Ovary (tissue), 9 donors: Measurements from ENCODE around the gene FILIP1L. TPM values are rescaled to one million over a fixed set of nuclear protein-coding genes. Genes with fewer than 3 reads are reported as not detected.

Experiments used
- DNase-seq, 5 donors: peaks; one replicate each; pipeline ENCODE4 v3.0.0-alpha.2; 2019 to 2020
- H3K27ac ChIP-seq, 2 donors: fragments of 200-600 bp; one replicate each; pipeline versions ENCODE4 v1.5.1 to v1.8.0; 2019 to 2022
- H3K27me3 ChIP-seq: fragments of 200-600 bp; one replicate; pipeline ENCODE4 v1.8.0; 2022
- H3K36me3 ChIP-seq: fragments of 200-600 bp; sonication (generic); one replicate; pipeline ENCODE4 v1.5.1; 2019
- H3K4me1 ChIP-seq: one replicate; pipeline ENCODE4 v1.8.1; 2013; ENCODE audit warnings: mild to moderate bottlenecking, moderate library complexity; ENCODE audit not compliant: insufficient read depth
- H3K4me3 ChIP-seq: fragments of 200-600 bp; sonication (generic); one replicate; pipeline ENCODE4 v1.5.1; 2017
- H3K9me3 ChIP-seq, 2 donors: fragments of 200-600 bp in 1 of 2; sonication (generic) in 1 of 2; one replicate each; pipeline versions ENCODE4 v1.5.1 to v1.8.1; 2013 to 2019; ENCODE audit warnings: mild to moderate bottlenecking in 1 of 2, moderate library complexity in 1 of 2
- CTCF ChIP-seq, 3 donors: fragments of 450-650 bp in 2 of 3; fragments of 200-600 bp in 1 of 3; IDR thresholded peaks; one replicate each; pipeline versions ENCODE4 v1.5.1 to v1.8.0; 2016 to 2022; ENCODE audit warnings: antibody characterized with exemption in 3 of 3, mild to moderate bottlenecking in 1 of 3
- EP300 ChIP-seq: sonication (generic); formaldehyde crosslinking; IDR thresholded peaks from one replicate; pipeline ENCODE4 v1.6.1; 2017; ENCODE audit warnings: antibody characterized with exemption
- POLR2A ChIP-seq: fragments of 450-650 bp; IDR thresholded peaks from one replicate; pipeline ENCODE4 v1.6.1; 2017; ENCODE audit warnings: antibody characterized with exemption, mild to moderate bottlenecking, moderate library complexity
- WGBS, 3 donors: extraction: QIAGEN DNeasy Blood & Tissue Kit in 1 of 3; methylation state at CpG; one replicate each; pipeline versions ENCODE4 v1.1.5 to v1.1.7; 2013 to 2017; 5-methylcytosine and 5-hydroxymethylcytosine counted together
- intact Hi-C, 4 donors: fragments of 100-400 bp; cut with DNase I; formaldehyde crosslinking; loops; one replicate each; pipeline versions ENCODE4 v1.11.0 to v1.15.1; 2022 to 2023
- polyA plus RNA-seq, 2 donors: library from polyadenylated mRNA; stranded (reverse); fragments of 200-250 nt in 1 of 2; fragments of 350-450 nt in 1 of 2; fragmentation: Illumina TruSeq in 1 of 2; extraction: RNeasy Lipid Tissue Mini Kit (QIAGEN cat#74804) in 1 of 2; gene quantifications; one replicate each; pipeline ENCODE4 v1.2.3, GENCODE V29; 2013 to 2014
- total RNA-seq, 7 donors: library from RNA; depleted of rRNA in 2 of 7; stranded (reverse); fragments of >200 nt in 2 of 7; fragmentation: NEBNext Ultra II Directional in 3 of 7; extraction: Animal tissue kit (Norgen Biotek cat#: 25700) in 3 of 7; gene quantifications; one replicate each; pipeline versions ENCODE4 v1.1.0 to v1.2.4, GENCODE V29; 2016 to 2023
- donor health status: DM: no; HTN: no; CAD: no; lungs with moderate emphysema.
- donor health status: DM: no; HTN: no; CAD: no.
- donor health status: Bipolar disorder and iron deficiency.
- donor health status: DM: yes; HTN: yes; CAD: no.
- donor health status: DM: no; HTN: no; CAD: no.
- donor health status: DM: yes; HTN: yes; CAD: no.

The FILIP1L gene
- total and polyA plus RNA-seq, 9 donors = 23.7 to 174 (median 110) TPM

GRCh38 chr3:99974989-99975388 lies 139.3 kb downstream of the FILIP1L start:
- Histone ChIP-seq H3K27ac (no peak overlapping the region), H3K9me3 (no peaks in the 10 kb centered on the region), H3K4me3 (no peak overlapping the region), H3K27me3 (no peaks in the 10 kb centered on the region), H3K36me3 (no peaks in the 10 kb centered on the region), H3K4me1 (no peaks in the 10 kb centered on the region)
- TF ChIP-seq EP300 (no peak), CTCF (IDR thresholded peaks at IDR 0.05) (no peak), POLR2A (no peak)
- WGBS, 3 donors = 92 to 96% (median 96%) methylated on average over 2 of the region's 2 CpGs
- DNase-seq = no peak
- intact Hi-C loops = loop anchor here in 1 of 4 donors (10.0 kb wide), 1 partner anchor 1570 kb away; no protein-coding TSS in a partner anchor

DNA sequence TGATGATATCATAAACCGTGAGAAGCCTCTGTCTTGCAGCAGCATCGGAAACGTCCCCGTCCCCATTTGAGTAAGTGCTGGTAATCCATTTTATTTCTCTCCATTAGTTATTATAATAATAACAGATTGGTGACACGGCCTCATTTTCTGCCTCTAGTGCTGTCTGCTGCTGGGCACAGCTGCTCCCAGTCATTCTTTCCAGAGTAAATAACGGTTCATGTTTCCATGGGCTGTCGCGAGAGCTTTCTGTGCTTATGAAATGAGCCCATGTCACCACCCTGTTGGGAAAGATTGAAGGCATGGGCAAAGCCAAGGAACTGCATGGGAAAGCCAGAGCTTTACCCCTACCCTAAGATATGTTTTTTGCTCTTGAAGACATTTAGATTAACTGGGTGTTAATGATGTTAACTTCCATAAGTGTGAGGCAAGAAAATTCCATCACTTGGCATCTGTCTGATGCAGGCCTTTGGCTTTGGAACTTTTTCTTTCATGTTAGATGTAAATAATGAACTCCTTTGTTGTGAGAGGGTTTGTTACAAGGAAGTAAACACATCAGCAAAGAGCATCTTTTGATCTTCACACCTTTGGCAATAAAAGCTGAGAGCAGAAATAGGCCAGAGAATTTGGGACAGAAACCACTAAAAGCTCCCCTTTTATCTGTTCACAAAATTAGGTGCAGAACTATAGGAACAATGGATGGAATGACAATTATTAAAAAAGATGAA lies 141.8 kb downstream of the FILIP1L start:
- no peak overlapping the region for H3K27ac ChIP-seq
- no peaks in the 10 kb centered on the region for H3K36me3 ChIP-seq
- no peaks in the 10 kb centered on the region for H3K9me3 ChIP-seq
- TF ChIP-seq EP300 (no peak), POLR2A (no peak), CTCF (IDR thresholded peaks at IDR 0.05) (no peak)
- 85 to 90% (median 89%) methylated on average over 8 of the region's 8 CpGs for WGBS, 3 donors
- intact Hi-C loops = loop anchor here in 1 of 4 donors (10.0 kb wide), 1 partner anchor 1572 kb away; no protein-coding TSS in a partner anchor
- no peak for DNase-seq
- no peak overlapping the region for H3K4me3 ChIP-seq
- H3K4me1 ChIP-seq = no peaks in the 10 kb centered on the region
- H3K27me3 ChIP-seq = no peaks in the 10 kb centered on the region

DNA sequence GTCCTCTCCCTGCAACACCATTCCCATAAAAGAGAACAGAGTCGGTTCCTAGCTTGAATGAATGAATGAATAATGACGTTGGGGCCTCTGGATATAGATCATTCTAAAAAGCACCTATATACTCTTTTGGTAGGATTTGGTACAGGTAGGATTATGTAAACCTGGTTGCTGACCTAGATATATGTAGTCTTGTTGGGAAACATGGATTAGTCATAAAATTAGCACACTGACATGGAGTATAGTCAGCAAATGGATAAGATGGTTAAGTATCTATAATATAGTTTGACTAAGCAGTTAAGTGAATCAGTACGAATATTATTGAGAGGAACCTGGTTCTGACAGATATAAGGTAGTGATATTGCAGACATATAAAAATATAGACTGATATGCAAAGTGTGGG lies 142.5 kb downstream of the FILIP1L start:
- DNase-seq = no peak
- H3K36me3 ChIP-seq = no peaks in the 10 kb centered on the region
- H3K27ac ChIP-seq = no peak overlapping the region
- 92 to 95% (median 95%) methylated on average over 3 of the region's 3 CpGs for WGBS, 3 donors
- intact Hi-C loops = loop anchor here in 1 of 4 donors (10.0 kb wide), 1 partner anchor 1573 kb away; no protein-coding TSS in a partner anchor
- no peaks in the 10 kb centered on the region for H3K9me3 ChIP-seq
- H3K4me3 ChIP-seq = no peak overlapping the region
- H3K27me3 ChIP-seq = no peaks in the 10 kb centered on the region
- TF ChIP-seq EP300 = no peak
- peaks cover under 1% of the 10 kb centered on the region for H3K4me1 ChIP-seq

DNA sequence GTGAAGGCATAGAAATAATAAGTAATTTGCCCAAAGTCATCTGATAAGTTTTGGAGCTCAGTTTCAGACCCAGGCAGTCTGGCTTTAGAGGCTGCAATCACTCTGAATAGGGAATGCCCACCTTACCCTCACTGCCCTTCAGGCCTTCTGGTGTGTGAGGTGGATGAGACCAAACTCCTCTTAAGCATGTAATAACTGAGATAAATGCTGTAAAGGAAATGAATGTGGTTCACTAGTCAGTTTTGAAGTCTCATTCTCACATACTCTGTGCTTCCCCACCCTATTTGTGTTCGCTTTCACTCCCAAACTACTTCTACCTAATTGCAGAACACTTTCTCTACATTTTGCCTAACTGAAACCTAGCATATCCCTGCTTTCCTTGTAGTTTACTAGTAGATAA lies 144.1 kb downstream of the FILIP1L start:
- Histone ChIP-seq H3K9me3 (no peaks in the 10 kb centered on the region), H3K27me3 (no peaks in the 10 kb centered on the region), H3K4me1 (peaks cover 3% of the 10 kb centered on the region), H3K36me3 (no peaks in the 10 kb centered on the region), H3K4me3 (no peak overlapping the region), H3K27ac (no peak overlapping the region)
- DNase-seq = no peak
- intact Hi-C loops = loop anchor here in 1 of 4 donors (10.0 kb wide), 1 partner anchor 1575 kb away; no protein-coding TSS in a partner anchor
- no peak for TF ChIP-seq POLR2A
- TF ChIP-seq CTCF (IDR thresholded peaks at IDR 0.05) = no peak
- no peak for TF ChIP-seq EP300
- WGBS, 3 donors = 97 to 98% (median 98%) methylated on average over 1 of the region's 1 CpG

DNA sequence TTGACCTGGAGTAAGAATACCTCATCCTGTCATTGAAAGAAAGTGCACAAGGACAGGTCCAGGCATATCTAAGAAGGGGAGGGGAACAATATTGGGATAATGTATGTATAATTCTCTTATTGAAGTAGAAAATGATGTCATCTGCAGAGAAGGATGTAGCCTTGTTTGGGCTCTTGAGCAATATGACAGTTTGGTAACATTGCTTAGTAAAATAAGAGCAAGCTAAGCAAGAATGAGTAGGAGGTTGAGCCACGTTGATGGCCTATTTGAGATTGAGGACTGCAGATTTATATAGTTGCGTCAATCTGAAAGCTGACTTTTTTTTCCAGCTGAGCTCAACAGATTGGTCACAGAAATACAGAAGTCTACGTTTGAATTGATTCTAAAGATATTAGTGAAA lies 145.2 kb downstream of the FILIP1L start:
- no peaks in the 10 kb centered on the region for H3K27me3 ChIP-seq
- H3K27ac ChIP-seq = no peak overlapping the region
- H3K9me3 ChIP-seq = no peaks in the 10 kb centered on the region
- 84 to 88% (median 86%) methylated on average over 3 of the region's 3 CpGs for WGBS, 3 donors
- peaks cover 5% of the 10 kb centered on the region for H3K4me1 ChIP-seq
- H3K36me3 ChIP-seq = no peaks in the 10 kb centered on the region
- H3K4me3 ChIP-seq = no peak overlapping the region
- no peak for DNase-seq
- TF ChIP-seq CTCF (IDR thresholded peaks at IDR 0.05) = no peak
- TF ChIP-seq EP300 = no peak
- no peak for TF ChIP-seq POLR2A
- intact Hi-C loops = no loop called here
